Peyer's patch (tissue), 4 donors: ENCODE data around the gene SORBS1.

ENCODE experiments used
- CTCF ChIP-seq, 6 experiments: fragments of 450-650 bp in 4 of 6; fragments of 200-600 bp in 2 of 6; sonication (generic) in 1 of 6; IDR thresholded peaks; one replicate each; pipeline ENCODE4 v1.5.1; 2017 to 2019; ENCODE audit warnings: antibody characterized with exemption in 6 of 6, mild to moderate bottlenecking in 3 of 6, moderate library complexity in 1 of 6
- POLR2A ChIP-seq, 2 donors: fragments of 450-650 bp; IDR thresholded peaks; one replicate each; pipeline ENCODE4 v1.5.1; 2017; ENCODE audit warnings: antibody characterized with exemption in 2 of 2, mild to moderate bottlenecking in 2 of 2, moderate library complexity in 2 of 2

- no peak for TF ChIP-seq CTCF (IDR thresholded peaks at IDR 0.05)
- no peak for TF ChIP-seq POLR2A (IDR thresholded peaks at IDR 0.05)
Observed at GRCh38 chr10:95438781-95439180, 122.4 kb downstream of the SORBS1 start.
